ENCODE measurements around the gene CCBE1.
"Not testable (repeated sequence)": the region's sequence is repeated elsewhere in the genome, so short reads cannot be mapped to it uniquely, and the experiment has no call there.

Gene CCBE1

DNA sequence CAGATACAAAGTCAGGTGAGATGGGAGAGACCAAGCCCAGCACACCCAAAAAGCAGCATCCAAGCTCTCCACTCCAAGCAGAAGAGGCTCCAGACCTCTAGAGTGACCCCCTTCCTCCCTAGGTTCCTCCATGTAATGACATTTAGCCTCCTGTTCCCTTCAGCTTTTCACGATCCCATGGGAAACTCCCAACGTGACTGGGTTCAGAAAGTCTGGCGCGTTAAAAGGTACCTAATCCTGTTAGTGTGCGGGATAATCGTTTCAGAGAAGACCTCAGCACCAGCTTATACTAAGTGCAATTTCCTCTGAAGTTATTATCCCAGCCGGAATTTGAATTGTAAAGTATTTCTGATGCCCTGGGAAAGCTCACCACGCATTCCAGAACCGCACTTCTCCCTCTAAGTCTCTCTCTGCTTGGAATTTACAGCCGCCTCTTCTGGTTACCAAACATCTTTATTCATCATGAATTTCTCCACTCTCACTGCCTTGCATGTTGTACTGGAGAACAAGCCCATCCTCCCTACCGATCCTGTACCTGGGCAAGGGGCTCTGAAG is 46.9 kb downstream of the CCBE1 start:
- no peak for DNase-seq

DNA sequence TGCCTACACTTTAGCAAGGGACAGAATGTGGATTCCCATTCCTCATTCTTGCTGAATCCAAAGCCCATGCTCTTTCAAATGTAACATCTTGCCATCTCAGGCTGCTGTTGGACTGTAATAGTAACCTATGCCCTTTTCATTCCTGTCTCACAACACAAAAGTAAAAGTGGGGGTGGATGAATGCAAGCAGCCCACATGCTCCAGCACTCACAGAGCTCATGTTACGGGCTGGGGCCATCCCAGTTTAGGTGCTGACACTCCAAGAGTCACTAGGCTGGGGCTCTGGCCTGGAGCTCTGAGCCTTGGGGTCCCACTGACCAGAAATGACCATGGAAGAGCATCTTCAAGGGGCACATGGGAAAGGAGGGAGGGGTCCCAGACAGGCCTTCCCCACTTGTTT is 47.6 kb downstream of the CCBE1 start:
- DNase-seq = no peak

DNA sequence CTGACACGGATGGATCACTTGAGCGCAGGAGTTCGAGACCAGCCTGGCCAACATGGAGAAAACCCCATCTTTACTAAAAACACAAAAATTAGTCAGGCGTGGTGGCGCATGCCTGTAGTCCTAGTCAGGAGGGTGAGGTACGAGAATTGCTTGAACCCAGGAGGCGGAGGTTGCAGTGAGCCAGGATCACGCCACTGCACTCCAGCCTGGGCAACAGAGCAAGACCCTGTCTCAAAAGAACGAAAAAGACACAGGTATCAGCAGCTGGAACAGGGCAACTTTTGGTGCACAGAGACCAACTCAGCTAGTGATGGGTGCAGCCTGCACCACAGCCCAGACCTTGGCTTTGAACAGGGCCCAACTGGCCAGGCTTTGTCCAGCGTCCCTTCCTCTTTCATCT is 48.8 kb downstream of the CCBE1 start:
- not testable (repeated sequence) for DNase-seq

DNA sequence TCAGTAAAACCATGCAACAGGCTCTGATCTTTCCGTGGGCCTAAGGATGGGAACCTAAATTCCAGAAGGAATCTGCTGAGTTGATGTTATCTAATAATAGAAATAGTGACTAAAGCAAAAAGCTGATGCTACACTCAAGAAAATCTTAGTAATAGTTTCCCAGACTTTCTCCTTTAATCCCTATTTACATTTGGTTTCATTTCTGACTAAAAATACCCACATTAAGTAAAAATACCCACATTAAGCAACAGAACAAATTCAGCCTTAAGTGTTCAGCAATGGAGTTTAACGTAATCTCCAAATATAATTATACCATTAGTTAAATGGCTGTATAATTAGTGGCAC is 50.3 kb downstream of the CCBE1 start:
- no peak for DNase-seq

DNA sequence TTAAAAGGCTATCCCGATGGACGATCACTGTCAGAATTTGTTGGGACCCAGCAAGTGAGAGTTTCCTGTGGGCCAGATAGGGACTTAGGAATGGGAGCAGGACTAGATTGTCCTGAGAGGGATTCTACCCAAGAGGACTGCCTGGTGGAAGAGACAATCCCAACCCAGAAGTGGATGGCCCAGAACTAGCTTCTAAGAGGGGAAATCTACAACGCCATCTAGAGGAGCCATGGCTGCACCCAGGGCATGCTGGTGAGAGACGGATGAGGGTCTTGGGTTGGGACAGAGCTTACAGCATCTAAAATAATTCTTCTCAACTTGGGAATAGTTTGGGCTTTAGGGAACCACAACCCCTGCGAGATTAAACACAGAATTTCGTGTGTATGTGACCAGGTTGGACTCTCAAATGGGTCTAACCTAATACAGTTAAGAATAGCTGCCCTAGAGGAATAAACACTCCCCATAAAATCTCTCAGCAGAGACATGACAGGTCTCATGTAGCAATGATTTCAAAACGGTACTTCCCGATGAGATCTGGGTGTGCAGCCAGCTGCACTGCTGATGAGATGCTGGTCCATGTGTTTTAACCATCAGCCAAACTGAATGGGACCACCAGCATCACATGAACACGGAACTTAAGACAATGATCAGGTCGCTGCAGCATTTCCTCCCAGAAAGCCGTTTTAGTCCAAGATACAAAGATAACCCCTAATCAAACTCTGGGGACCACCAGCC is 50.8 kb downstream of the CCBE1 start:
- DNase-seq = no peak

DNA sequence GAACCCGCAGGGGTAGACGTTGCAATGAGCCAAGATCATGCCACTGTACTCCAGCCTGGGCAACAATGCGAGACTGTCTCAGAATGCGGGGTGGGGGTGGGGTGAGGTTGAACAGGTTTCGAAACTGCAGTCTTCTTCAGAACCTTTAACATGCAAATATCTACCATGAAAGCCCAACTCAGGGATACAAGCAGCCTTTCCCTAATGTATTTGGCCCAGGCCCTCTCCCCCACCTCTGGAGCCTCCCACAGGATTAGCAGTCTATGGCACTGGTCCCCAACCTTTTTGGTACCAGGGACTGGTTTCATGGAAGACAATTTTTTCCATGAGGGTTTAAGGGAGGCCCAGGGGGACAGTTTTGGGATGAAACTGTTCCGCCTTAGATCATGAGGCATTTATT is 53.5 kb downstream of the CCBE1 start:
- no peak for DNase-seq

DNA sequence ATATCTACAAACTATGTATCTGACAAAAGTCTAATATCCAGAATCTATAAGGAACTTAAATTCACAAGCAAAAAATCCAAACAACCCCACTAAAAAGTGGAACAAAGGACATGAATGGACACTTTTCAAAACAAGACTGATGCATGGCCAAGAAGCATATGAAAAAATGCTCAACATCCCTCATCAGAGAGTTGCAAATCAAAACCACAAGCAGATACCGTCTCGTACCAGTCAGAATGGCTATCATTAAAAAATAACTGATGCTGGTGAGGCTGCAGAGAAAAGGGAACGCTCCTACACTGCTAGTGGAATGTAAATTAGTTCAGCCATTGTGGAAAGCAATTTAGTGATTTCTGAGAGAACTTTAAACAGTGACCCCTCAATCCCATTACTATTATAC is 56.5 kb downstream of the CCBE1 start:
- no peak for DNase-seq

DNA sequence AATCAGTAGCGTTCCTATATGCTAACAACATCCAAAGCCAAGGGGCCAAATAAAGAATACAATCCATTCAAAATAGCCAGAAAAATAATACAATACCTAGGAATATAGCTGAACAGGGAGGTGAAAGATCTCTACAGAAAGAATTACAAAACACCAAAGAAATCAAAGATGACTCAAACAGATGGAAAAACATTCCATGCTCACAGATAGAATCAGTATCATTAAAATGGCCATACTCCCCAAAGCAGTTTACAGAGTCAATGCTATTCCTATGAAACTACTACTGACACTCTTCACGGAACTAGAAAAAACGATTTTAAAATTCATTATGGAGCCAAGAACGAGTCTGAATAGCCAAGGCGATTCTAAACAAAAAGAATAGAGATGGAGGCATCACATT is 57.4 kb downstream of the CCBE1 start:
- no peak for DNase-seq

DNA sequence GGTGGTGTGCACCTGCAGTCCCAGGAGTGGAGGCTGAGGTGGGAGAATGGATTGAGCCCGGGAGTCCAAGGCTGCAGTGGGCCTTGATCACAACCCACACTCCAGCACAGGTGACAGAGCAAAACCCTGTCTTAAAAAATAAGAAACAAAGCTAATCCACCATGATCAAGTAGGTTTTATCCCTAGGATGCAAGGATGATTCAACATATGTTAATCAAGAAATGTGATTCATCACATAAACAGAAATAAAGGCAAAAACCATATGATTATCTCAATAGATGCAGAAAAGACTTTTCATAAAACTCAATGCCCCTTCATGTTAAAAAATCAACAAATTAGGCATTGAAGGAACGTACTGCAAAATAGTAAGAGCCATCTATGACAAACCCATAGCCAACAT is 58.1 kb downstream of the CCBE1 start:
- no peak for DNase-seq

DNA sequence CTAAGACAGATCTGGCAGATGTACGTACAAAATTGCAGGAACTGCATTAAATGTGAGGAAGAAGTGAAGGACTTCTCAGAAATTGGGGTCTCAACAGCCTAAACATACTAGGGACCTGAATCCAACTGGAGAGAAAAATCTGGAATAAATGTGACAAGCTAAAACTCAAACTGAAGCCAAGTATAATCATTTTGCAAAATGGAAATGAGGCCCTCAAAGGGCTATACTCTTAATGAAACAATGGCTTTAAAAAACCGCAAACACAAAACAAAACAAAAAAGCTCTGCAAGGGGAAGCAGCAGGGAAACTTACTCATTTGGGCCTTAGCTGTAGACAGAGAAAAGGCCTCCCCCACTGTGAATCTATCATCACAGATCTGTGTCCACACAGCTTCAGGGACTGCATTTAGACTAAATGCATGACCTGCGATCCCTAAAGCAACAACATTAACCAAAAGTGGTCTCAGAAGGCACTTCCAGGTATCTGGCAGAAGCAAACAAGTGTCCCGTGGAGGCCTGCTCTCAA is 63.2 kb downstream of the CCBE1 start:
- DNase-seq = no peak

DNA sequence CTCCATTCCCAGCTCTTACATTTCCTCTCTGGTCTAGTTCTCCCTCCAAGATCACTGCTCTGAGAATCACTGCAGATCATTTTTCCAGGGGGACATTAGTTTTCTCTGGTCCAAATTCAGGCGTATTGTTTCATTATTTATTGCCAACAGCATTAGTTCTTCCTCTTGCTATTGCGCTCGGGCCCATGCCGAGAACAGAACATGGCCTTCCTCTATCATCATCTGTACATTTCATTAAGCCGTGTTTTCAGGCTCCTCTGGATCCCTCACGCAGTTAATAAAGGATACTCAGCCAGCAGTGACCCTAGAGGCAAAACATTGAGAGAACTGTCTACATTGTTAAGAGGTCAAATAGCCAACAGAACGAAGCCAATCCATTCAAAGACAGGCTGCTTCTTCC is 63.9 kb downstream of the CCBE1 start:
- DNase-seq = no peak

DNA sequence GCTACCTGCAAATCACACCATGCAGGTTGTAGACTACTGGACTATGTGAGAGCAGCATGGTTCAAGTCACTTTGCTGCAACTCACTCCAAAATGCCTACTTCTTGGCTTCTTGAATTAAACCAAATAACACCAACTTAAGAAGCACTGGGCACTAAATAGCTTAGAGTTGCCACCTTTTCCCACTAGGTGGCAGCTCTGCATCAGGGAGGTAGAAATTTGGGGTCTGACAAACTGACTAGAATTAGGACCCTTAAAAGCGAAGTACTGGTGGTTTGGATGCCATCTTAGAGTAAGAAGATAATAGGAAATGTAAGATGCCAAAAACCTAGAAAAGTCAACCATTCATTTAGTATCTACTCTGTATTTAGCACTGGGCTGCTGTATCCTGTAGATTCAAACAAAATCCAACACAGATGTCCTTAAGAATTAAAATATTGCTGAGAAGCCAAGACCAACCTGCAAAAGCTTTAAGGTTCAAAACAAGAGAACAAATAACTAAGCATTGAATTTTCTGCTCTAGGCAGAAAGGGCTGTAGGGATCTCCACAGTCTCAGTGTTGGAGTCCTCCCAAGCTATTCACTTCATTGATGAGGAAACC is 65.5 kb downstream of the CCBE1 start:
- DNase-seq = peak; percentile 13 to 20

DNA sequence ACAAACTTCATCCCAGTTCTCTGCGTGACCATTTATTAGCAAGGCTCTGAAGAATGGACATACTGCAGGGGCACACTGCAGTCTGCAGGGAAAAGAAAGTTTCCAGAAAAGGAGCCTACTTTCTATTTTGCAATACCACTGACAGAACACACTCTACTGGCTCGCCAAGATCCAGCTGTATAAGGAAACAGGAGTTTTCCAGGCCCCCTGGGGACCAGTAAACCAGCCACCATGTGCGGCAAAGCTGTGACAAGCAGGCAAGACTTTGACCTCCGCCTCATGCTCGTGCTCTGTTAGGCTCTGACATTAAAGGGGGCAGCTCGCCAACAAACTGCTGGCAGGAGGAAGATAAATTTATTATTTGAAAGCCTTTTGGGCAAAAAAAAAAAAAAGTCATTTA is 67.3 kb downstream of the CCBE1 start:
- no peak for DNase-seq

DNA sequence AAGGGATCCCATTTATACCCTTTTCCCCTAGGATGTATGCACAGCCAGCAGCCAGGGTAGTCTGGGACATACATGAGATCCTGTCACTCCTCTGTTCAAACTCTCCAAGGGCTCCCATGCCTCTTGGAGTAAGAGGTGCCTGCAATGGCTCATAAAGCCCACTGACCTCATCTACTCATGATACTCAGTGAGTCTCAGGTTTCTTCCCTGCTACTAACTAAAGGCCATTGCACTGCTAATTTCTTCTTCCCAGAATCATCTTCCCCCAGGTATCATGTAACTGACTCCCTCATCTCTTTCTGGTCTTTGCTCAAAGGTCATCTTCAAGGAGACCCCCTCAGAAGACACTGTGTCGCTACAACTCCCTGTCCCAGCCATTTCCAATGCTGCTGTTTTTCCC is 68.2 kb downstream of the CCBE1 start:
- no peak for DNase-seq

DNA sequence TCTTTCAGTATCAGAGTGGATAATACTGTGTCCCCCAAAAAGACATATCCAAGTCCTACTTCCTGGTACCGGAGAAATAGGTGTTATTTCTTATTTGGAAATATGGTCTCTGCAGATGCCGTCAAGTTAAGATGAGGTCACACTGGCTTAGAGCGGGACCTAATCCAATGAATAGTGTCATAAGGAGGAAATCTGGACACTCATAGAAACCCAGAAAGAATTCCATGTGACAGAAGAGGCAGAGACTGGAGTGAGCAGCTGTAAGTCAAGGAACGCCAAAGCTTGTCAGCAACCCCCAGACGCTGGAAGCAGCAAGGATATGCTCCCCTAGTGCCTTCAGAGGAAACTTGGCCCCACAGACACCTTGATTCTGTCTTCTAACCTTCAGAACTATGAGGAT is 69.8 kb downstream of the CCBE1 start:
- no peak for DNase-seq

DNA sequence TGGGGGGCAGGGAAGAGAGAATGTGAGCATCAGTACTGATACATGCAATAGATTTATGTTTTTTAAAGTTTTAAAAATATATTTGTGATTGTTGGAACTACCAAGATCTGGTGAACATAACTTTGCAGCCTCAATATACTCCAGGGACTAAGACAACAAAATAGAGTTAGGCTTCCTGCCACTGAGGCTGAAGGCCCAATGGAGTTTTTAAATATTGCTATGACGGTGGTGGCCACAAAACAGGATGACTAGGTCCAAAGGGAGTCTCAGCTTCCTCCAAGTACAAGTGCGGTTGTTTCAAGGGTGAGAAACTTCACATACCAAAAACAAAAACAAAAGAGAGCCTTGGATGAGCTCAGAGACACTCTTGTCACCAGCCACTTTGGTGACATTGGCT is 72.9 kb downstream of the CCBE1 start:
- no peak for DNase-seq

DNA sequence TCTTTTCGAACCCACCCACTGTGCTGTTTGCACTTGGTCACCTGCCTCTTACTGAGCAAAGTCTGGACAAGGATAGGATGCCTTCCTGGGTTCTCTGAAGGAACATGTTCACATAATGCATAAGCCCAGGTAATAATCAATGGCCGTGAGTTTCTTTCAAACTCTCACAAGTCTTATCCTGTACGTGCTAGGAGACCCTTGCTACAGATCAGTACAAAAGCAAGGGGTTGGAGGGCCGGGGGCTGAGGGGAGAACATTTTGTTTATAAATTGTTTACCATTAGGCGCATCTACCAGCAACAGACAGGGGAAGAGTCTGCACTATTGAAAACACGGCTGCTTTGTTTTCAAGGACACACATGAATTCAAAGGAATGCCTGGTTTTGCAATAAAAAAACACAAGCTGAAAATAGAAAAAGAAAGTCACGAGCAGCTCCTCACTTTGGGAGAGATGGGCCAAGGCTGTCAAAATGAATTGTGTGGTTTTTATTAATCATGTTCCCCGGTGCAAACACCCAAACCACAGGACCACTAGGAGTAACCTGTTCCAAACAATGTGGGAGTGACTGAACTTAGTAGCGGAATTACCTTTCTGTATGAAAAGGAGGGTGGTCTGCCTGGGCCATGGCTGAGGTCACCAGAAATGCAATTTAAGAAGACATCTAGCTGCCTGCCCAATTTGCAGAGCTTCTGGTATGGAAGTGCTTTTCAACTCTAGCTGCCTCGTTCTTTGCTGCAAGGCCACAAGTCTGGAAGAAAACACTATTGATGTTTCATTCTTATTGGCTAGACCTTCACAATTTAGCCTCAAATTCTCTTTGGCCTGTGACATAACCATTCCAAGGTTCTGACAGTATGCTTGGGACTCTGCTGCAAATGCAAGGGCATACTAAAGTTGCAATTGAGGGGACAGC is 73.5 kb downstream of the CCBE1 start:
- no peak for DNase-seq

DNA sequence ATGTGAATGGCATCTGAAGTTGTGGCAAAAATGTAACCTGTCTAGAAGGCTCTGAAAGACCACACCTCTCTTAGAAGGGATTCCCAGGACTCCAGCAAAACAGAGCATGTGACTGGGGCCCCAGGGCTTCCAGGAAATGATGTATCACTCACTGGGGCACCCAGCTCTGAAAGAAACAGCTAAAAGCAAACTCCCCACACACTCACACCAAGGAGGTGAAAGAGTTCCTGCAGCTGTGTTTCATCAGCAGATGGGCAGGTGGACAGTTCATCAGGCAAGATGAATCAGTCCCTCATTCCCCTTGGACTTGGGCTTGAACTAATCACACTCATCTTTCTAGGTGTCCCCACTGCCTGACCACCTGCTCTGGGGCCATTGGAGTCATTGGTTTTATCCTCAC is 76.2 kb downstream of the CCBE1 start:
- no peak for DNase-seq

DNA sequence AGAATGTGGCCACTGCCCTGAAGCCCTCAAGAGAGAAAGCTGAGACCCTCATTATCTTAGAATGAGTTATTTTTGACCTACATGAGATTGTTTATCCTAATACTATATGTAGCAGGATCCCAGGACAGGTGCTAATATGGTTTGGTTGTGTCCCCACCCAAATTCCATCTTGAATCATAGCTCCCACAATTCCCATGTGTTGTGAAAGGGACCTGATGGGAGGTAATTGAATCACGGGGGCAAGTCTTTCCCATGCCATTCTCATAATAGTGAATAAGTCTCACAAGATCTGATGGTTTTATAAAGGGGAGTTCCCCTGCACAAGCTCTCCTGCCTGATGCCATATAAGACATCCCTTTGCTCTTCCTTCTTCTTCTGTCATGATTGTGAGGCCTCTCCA is 76.8 kb downstream of the CCBE1 start:
- no peak for DNase-seq

DNA sequence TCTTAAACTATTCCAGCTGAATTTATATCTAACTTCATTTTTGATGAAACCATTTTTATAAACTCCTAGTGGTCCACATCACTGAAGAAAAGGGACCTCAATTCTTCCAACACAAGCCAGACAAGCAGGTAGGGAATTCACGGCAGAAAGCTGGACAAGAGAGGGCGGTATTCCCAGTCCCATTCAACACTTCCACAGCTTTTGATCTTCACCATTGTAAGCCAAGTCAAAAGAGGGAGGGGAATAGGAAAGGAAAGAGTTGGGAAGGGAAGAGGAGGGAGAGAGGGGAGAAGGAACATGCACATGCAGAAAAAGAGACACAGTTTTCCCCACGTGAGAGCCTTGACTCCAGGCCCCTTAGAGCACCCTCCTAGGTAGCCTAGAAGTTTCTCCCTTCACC is 77.4 kb downstream of the CCBE1 start:
- DNase-seq = no peak

DNA sequence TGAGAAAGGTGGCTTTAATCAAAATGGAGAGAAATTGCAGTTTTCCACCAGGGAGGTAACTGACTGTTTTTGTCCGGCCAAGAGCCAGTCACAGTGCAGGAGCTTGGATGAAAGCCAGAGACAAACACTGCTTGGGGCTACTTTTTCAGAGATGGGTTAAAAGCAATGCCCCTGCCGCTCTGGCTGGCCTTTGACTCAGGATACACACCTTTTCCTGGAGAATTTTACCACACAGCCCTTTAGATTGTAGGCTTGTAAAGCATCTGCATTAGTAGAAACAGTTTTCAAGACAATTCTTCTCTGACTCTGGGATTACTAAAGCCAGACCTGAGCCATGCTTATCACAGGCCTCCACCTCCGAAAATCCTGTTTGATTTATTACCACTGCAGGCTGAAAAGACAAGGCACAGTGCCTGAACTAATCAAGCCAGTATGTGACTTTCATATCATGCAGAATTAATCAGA is 79.7 kb downstream of the CCBE1 start:
- no peak for DNase-seq

DNA sequence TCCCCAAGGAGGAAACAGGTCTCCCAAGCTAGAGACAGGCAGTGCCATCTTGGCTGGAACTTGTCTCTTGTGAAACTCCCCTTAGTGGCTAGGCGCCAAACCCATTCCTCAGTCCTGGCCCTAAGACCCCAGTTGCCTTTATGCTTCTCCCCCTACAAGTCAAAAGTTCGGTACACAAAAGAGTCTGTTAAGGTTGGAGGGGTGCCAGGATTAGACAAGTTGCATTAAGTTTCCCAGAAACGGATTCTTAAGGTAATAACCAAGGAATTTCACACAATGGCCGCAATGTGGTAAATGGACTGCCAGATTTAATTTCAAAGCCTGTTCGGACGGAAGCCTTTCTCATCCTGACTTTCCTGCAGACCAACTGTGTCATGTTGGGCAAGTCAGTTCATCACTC is 80.7 kb downstream of the CCBE1 start:
- no peak for DNase-seq

DNA sequence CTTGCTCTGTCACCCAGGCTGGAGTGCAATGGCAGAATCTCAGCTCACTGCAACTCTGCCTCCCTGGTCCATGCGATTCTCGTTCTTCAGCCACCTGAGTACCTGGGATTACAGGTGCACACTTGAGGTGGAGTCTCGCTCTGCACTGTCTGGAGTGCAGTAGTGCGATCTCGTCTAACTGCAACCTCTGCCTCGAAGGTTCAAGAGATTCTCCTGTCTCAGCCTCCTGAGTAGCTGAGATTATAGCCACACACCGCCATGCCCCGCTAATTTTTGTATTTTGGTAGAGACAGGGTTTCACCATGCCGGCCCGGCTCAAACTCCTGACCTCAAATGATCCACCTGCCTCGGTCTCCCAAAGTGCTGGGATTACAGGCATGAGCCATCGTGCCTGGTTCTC is 83.3 kb downstream of the CCBE1 start:
- no peak for DNase-seq

DNA sequence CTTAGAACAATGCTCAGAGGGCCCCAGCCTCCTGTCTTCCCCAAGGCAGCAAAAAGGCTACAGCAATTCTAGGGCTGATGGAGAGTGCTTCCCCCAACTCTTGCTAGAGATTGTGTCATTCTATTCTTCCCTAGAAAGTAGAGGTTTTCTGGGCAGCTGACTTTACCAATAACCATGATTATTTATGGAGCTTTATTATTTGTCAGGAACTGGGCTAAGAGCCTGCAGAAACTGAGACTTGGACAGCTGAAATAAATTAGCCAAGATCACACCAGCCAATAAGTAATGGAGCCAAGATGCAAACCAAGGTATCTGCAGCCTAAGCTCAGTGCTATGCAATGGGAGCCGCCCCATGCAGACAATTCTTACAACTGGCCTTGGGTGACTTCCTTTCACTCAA is 84.8 kb downstream of the CCBE1 start:
- no peak for DNase-seq
